Measurements from ENCODE around the gene TCF7.
A peak's percentile ranks its signal among the peaks of the same experiment; 100 is the strongest.

TCF7 gene

GRCh38 chr5:134116789-134117761, 2.6 kb downstream of the TCF7 start:
- H3K4me3 Mint-ChIP-seq: peak overlapping the region; percentile 94
- H3K36me3 Mint-ChIP-seq: peaks cover 17% of the 10 kb centered on the region
- H3K27me3 Mint-ChIP-seq: no peaks in the 10 kb centered on the region
- H3K9me3 Mint-ChIP-seq: no peaks in the 10 kb centered on the region
- H3K27ac Mint-ChIP-seq: peak overlapping the region; percentile 92
- peaks cover 75% of the 10 kb centered on the region for H3K4me1 Mint-ChIP-seq

- Mint-ChIP-seq H3K9me3 (no peaks in the 10 kb centered on the region), H3K36me3 (peaks cover 17% of the 10 kb centered on the region), H3K27me3 (no peaks in the 10 kb centered on the region), H3K27ac (peak overlapping the region; percentile 80), H3K4me3 (peak overlapping the region; percentile 94), H3K4me1 (peaks cover 79% of the 10 kb centered on the region)
Observed at GRCh38 chr5:134118212-134118835, 3.8 kb downstream of the TCF7 start.

- no peaks in the 10 kb centered on the region for H3K9me3 Mint-ChIP-seq
- peaks cover 20% of the 10 kb centered on the region for H3K36me3 Mint-ChIP-seq
- peaks cover 86% of the 10 kb centered on the region for H3K4me1 Mint-ChIP-seq
- peak overlapping the region; percentile 94 for H3K4me3 Mint-ChIP-seq
- H3K27me3 Mint-ChIP-seq: no peaks in the 10 kb centered on the region
- H3K27ac Mint-ChIP-seq: peak overlapping the region; percentile 95
Observed at GRCh38 chr5:134119720-134120119, 5.2 kb downstream of the TCF7 start.

- Mint-ChIP-seq H3K4me3 (peak overlapping the region; percentile 94), H3K36me3 (peaks cover 20% of the 10 kb centered on the region), H3K4me1 (peaks cover 92% of the 10 kb centered on the region)
Observed at GRCh38 chr5:134120386-134121138, 6.1 kb downstream of the TCF7 start.

GRCh38 chr5:134122530-134122929, 8.0 kb downstream of the TCF7 start:
- Mint-ChIP-seq H3K4me3 (peak overlapping the region; percentile 94), H3K9me3 (no peaks in the 10 kb centered on the region), H3K27me3 (no peaks in the 10 kb centered on the region), H3K4me1 (peaks cover 96% of the 10 kb centered on the region), H3K36me3 (peaks cover 18% of the 10 kb centered on the region), H3K27ac (peak overlapping the region; percentile 77)

More at GRCh38 chr5:134120386-134121138, 6.1 kb downstream of the TCF7 start:
- H3K27ac Mint-ChIP-seq: peak overlapping the region; percentile 95
- no peaks in the 10 kb centered on the region for H3K9me3 Mint-ChIP-seq
- no peaks in the 10 kb centered on the region for H3K27me3 Mint-ChIP-seq

GRCh38 chr5:134123360-134123759, 8.9 kb downstream of the TCF7 start:
- H3K27ac Mint-ChIP-seq: peak overlapping the region; percentile 97
- H3K4me3 Mint-ChIP-seq: peak overlapping the region; percentile 94
- H3K9me3 Mint-ChIP-seq: no peaks in the 10 kb centered on the region

GRCh38 chr5:134124289-134125038, 10.0 kb downstream of the TCF7 start:
- Mint-ChIP-seq H3K9me3 (no peaks in the 10 kb centered on the region), H3K27me3 (no peaks in the 10 kb centered on the region), H3K27ac (peak overlapping the region; percentile 95), H3K4me3 (peak overlapping the region; percentile 94), H3K36me3 (peaks cover 13% of the 10 kb centered on the region), H3K4me1 (peaks cover 96% of the 10 kb centered on the region)

More at GRCh38 chr5:134123360-134123759, 8.9 kb downstream of the TCF7 start:
- Mint-ChIP-seq H3K27me3 (no peaks in the 10 kb centered on the region), H3K36me3 (peaks cover 18% of the 10 kb centered on the region), H3K4me1 (peaks cover 96% of the 10 kb centered on the region)

GRCh38 chr5:134125039-134126015, 10.8 kb downstream of the TCF7 start:
- Mint-ChIP-seq H3K4me3 (peak overlapping the region; percentile 94), H3K27me3 (no peaks in the 10 kb centered on the region), H3K36me3 (peaks cover 9% of the 10 kb centered on the region), H3K4me1 (peaks cover 96% of the 10 kb centered on the region), H3K9me3 (no peaks in the 10 kb centered on the region), H3K27ac (peak overlapping the region; percentile 95)

- Mint-ChIP-seq H3K9me3 (no peaks in the 10 kb centered on the region), H3K27me3 (no peaks in the 10 kb centered on the region), H3K4me3 (peak overlapping the region; percentile 94), H3K36me3 (peaks cover 4% of the 10 kb centered on the region), H3K27ac (peak overlapping the region; percentile 95), H3K4me1 (peaks cover 96% of the 10 kb centered on the region)
Observed at GRCh38 chr5:134127376-134127861, 12.9 kb downstream of the TCF7 start.

- no peaks in the 10 kb centered on the region for H3K9me3 Mint-ChIP-seq
- peaks cover 4% of the 10 kb centered on the region for H3K36me3 Mint-ChIP-seq
- peaks cover 96% of the 10 kb centered on the region for H3K4me1 Mint-ChIP-seq
- H3K27ac Mint-ChIP-seq: peak overlapping the region; percentile 95
- peak overlapping the region; percentile 94 for H3K4me3 Mint-ChIP-seq
- H3K27me3 Mint-ChIP-seq: no peaks in the 10 kb centered on the region
Observed at GRCh38 chr5:134127988-134128647, 13.6 kb downstream of the TCF7 start.

GRCh38 chr5:134128648-134128995, 14.1 kb downstream of the TCF7 start:
- Mint-ChIP-seq H3K9me3 (no peaks in the 10 kb centered on the region), H3K36me3 (peaks cover under 1% of the 10 kb centered on the region), H3K4me1 (peaks cover 96% of the 10 kb centered on the region)

GRCh38 chr5:134129411-134130238, 15.1 kb downstream of the TCF7 start:
- H3K36me3 Mint-ChIP-seq: peaks cover 2% of the 10 kb centered on the region
- H3K27ac Mint-ChIP-seq: peak overlapping the region; percentile 88
- H3K4me1 Mint-ChIP-seq: peaks cover 97% of the 10 kb centered on the region
- peak overlapping the region; percentile 94 for H3K4me3 Mint-ChIP-seq
- H3K27me3 Mint-ChIP-seq: no peaks in the 10 kb centered on the region
- no peaks in the 10 kb centered on the region for H3K9me3 Mint-ChIP-seq

More at GRCh38 chr5:134128648-134128995, 14.1 kb downstream of the TCF7 start:
- Mint-ChIP-seq H3K27ac (peak overlapping the region; percentile 88), H3K27me3 (no peaks in the 10 kb centered on the region), H3K4me3 (peak overlapping the region; percentile 94)
